NCI-H1105 (cell line): Measurements from ENCODE around the gene IFITM10.
A peak's percentile ranks its signal among the peaks of the same experiment; 100 is the strongest.

Source experiments
- DNase-seq: peaks from one replicate; lab custom pipeline; 2025; lab: John Stamatoyannopoulos, UW

Gene IFITM10

DNA sequence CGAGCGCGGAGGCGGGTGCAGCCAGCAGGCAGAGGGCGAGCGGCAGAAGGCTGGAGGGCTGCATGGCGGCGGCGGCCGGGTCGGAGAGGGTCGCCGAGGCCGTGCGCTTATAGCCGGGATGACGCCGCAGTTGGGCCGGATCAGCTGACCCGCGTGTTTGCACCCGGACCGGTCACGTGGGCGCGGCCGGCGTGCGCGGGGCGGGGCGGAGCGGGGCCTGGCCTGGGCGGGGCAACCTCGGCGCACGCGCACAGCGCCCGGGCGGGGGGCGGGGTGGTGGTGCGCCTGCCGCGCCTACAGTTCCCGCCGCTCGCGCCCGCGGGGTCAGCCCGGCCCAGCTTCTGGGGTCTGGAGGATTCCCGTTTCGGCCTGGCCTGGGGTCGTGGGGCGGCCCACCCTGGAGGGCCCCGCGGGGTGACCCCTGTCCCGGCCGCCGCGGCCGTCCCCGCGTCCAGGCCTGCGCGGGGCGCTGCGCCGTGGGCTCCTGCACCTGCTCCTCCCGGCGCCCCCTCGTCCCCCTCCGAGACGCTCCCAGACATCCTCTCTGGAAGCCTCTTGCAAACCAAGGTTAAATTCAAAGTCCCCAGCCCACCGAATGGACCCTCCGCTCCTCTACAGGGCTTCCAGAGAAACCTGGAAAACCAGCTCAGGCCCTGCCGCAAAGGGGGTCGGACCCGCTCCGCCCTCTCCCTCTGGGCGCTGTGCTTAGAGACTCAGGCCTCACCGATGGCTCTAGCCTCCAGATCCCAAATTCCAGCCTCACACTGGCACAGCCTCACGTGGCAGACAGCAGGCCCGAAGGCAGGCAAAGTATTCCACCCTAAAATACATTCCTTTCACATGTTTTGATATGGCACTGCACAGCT, 13.6 kb upstream of the IFITM10 start, which contains the start of gene CTSD:
Gene CTSD (minus strand): TSS at position 132 of the 866 bp plus-strand sequence. CDS start 68 bp downstream, at position 64.
- DNase-seq: peak; percentile 85

DNA sequence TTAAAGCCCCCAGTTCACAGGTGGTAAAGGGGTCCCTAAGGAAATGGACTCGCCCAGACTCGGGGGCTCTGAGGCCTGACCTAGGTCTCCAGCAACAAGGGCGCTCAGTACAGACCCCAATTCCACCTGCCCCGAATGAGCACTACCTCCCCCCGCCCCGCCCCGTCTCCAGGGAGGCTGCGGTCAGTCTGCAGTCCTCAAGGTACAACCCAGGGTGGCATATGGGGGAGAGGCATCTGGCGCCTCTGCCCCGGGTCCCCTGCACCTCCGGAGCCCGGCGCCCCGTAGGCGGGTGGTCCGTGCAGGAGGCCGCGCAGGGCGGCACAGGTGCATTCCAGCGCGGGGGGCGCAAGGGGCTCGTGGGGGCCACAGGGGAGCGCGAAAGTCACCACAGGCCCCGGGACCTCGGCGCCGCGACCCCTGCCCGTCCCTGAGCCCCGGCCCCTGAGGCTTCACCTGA, 13.0 kb upstream of the IFITM10 start:
- no peak for DNase-seq

DNA sequence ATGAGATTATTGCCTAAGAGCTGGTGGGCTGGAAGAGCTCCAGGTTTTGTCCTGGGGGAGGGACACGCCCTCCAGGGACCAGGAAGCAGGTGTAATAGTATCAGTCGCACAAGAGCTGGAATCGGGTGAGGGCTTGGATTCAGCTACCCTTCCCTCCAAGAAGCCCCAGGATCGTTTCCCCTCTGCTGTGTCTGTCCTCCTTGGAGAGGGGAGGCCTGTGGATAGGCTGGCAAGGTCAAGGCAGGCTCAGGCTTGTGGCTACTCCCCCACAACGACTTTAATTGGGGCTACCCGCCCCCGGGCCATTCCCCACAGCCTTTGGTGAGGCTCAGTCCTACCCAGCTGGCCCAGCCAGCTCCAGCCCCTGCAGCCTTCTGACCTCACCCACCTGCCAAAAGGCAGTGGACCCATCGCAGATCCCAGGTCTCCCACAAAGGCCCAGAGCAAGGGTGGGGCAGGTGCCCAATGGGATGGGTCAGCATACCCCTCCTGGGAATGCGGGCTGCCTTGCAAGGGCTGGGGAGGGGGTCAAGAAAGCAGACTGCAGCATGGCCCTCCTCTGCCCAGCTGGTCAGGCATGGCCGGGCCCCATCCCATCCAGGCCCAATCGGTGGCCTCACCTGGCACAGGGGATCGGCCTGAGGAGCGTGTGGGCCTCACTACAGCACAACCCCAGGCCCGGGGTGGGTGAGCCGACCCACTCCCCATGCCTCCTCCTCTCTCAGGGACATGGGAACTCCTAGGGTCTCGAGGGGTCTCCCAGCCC, 12.3 kb upstream of the IFITM10 start:
- peak; percentile 24 for DNase-seq

DNA sequence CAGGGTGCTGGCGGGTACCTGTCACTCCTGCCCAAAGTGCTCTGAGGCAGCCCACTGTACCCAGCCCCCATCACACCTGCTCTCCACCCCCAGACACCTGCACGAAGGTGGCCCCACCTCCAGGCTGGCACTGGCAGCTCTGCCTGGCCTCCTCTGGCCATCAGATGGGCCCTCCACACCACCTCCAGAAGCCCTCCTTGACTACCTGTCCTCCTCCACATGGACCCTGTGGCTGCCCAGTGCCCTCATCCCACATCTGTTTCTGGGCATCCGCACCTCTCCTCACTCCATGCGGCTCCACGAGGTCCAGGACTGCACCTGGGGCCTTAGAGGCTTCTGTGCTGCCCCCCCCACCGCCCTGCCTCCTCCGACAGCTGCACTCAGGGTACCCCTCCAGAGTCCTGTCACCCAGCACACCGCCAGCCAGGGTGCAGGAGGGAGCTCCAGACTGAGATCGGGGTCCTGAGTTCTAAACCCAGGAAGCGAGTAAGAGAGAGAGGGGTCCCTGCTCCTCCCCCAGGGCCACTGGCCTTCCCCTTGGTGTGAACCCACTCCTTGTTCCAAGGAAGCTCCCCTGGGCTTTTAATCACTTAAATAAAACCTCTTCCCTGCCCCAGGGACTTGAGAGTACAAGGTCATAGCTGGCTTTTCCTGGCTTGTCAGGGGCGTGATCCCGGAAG, 11.6 kb upstream of the IFITM10 start:
- no peak for DNase-seq

DNA sequence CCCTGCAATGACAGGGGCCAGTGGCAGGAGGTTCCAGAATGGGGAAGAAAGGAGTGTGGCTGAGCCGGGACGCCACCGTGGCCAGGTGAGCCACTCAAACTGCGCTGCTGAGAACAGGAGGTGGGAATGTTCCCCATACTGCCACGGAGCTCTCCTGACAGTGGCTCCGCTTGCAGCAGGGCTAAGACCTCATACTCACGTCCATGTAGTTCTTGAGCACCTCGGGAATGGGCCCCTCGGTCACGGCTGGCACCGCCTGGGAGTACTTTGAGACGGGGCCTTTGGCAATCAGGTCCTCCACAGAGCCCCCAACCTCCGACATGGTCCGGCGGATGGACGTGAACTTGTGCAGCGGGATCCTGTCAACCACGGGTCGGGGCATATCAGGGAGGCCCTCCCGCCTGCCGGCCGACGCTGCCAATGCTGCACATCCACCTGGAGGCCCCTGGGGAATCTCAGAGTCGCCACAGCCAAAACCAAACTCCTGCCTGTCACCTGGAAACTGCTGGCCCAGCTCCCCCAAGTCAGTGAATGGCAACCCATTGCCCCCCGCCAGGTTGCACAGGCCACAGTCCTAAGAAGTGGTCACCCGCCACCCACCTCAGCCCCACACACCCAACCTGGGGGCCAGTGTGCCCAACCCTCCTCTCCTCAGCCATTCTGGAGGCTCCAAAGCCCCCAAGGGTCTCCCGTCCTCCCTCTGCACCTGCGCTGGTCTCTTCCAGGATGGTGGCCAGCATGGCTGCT, 10.9 kb upstream of the IFITM10 start:
- no peak for DNase-seq

DNA sequence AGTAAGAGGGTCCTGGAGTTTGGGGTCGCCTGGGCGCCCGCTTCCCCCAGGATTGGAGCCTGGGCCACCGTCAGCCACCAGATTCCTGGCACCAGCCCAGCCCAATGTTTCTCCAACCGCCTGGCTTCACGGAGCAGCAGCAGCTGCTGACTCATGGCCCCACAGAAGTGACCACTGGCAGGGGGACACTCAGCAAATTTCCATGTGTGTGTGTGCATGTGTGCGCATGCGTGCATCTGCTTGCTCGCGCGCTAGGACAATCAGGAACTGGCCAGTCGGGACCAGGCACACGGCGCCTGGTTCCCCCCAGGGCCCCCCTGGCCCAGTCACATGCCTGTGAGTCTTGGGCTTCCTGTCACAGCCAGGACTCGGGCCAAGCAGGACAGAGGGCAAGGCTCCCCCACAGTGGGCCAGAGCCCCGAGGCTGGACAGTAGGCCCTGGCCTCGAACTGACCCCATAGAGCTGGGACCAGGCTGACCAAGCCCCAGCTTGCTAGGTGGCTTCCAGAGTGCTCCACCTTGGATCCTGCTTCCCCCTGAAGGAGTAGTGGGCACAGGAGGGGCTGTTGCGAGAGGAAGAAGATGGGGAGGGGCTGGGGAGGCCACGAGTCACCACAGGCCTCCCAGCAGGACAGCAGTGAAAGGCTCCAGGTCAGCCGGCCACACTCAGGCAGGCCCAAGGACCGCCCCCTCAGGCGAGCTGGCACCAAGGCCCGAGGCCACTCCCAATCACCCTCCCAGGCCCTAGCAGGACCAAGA, 10.1 kb upstream of the IFITM10 start:
- no peak for DNase-seq

DNA sequence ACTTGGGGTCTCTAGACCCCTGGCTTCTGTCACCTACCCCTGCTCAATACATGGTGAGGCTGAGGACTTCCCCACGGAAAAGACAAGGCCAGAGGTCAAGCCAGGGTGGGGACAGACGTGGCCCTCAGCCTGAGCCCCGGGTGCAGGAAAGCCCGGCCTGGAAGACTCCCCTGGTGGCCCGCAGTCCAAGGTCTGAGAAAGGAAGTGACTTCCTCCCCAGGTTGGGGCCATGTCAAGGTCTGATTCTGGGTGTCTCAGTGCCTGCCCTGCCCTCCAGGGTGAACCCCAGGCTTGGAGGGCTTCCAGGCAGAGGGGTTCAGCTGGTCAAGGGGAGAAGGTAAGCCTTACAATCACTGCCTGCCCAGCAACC, 9.4 kb upstream of the IFITM10 start:
- no peak for DNase-seq

DNA sequence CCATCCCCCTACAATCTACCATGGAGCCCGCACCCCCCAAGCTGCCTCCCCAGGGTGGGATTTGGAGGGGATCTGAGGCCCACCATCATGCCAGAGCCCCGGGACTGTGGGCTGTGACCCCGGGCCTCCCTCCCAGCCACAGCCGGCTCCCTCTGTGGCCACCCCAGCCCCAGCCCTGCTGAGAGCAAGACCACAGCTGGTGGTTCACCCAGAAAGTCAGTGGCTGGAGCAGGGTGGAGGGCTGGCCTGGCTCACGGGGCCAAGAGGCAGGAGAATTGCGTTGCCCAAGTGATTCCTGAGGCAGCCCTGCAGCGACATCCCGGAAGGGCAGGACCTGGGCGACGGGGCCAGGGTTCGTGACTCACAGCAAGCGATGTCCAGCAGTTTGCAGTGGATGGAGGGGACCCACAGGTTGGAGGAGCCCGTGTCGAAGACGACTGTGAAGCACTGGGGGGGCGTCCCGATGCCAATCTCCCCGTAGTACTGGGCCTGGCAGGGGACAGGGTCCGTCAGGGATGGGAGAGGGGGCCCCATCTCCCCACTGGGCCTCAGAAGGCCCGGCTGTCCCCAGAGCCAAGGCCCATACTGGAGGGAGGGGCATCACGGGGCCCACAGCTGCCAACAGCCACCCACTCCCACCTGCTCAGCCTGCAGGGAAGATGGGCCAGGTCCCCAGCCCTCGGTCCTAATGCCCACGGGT, 8.9 kb upstream of the IFITM10 start:
- no peak for DNase-seq

DNA sequence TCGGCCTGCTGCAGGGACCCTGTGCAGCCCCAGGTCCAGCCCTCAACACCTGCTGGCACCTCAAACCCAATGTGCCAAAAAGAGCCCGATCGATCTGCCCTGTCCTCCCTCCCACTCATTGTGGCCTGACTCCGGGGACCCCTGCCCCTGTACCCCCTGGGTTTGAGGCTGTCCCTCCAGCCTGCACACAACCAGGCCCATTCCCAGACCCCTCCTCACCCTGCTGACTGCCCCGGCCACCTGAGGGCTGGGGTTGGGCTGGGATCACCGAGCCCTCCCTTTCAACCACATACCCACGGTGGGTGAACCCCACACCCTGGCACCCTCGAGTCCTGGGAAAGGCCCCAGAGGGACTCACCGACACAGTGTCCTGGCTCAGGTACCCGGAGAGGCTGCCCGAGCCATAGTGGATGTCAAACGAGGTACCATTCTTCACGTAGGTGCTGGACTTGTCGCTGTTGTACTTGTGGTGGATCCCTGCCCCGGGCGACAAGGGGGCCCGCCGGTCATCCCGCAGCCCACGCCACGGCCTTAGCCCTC, 8.3 kb upstream of the IFITM10 start:
- DNase-seq: no peak

DNA sequence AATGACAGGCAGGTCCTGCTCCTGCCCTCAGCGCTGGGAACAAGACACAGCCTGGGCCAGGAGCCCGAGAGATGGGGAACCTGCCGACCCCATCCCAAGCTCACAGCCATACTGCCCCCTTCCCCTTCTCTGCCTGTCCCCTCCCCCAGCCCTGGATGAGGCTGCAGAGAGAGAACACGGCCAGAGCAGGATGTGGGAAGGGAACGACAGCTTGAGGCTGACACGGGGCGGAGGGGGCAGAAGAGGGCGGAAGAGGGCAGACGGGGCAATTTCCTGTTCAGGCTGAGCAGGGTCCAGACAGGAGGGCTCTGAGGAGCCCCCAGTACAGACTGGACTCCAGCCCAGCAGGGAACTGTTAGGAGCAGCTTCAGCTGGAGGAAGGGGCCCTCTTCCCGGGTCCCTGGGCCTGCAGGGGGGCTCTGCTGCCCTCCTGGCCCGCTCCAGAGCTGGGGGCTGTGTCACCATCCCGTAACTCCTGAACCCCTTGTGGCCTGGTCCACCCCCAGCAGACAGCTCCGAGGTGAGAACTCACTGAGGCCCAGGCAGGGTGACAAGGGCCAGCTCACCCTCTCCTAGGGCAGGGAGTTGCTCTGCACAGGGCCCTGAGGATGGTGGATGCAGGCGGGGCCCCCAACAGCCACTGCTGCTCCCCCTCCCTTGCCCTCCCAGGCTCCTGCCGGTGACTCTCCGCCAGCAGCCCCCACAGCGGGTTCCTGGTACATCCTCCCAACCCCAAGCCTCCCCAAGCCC, 7.6 kb upstream of the IFITM10 start:
- no peak for DNase-seq

DNA sequence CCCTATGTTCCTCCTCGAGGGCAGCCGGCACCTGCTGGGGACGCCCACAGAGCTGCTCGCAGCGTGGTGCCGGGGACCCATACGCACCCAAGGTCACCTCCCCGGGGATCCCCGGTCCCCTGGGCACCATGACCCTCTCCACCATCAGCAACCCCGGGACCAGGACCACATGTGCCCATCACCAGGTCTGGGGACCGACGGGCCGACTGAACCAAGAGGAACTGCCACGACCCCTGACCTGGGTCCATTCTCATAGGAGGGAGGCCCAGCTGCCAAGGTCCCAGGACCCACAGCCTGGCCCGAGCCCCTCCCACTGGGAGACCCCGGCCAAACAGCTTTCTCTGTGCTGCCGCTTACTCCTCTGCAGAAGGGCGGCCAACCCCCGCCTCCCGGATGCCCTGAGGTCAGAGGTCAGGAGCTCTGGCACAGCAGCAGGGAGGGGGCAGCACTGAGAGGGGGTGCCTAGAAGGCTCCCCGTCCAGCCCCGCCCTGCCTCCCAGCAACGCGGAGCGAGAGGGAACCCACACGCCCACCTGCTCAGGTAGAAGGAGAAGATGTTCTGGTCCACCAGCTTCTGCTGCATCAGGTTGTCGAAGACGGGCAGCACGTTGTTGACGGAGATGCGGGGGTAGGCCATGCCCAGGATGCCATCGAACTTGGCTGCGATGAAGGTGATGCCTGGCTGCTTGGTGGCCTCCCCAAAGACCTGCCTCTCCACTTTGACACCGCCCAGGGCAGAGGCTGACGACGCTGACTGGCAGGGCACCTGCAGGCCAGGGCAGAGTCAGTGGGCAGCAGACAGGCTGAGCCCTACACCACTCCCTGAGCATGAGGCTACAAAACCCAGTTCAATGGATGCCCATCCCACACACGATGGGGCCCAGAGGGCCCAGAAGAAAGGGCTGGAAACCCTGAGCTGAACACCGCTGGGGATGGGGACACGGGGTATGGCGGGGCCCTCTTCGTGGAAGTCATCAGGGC, 6.7 kb upstream of the IFITM10 start:
- no peak for DNase-seq

DNA sequence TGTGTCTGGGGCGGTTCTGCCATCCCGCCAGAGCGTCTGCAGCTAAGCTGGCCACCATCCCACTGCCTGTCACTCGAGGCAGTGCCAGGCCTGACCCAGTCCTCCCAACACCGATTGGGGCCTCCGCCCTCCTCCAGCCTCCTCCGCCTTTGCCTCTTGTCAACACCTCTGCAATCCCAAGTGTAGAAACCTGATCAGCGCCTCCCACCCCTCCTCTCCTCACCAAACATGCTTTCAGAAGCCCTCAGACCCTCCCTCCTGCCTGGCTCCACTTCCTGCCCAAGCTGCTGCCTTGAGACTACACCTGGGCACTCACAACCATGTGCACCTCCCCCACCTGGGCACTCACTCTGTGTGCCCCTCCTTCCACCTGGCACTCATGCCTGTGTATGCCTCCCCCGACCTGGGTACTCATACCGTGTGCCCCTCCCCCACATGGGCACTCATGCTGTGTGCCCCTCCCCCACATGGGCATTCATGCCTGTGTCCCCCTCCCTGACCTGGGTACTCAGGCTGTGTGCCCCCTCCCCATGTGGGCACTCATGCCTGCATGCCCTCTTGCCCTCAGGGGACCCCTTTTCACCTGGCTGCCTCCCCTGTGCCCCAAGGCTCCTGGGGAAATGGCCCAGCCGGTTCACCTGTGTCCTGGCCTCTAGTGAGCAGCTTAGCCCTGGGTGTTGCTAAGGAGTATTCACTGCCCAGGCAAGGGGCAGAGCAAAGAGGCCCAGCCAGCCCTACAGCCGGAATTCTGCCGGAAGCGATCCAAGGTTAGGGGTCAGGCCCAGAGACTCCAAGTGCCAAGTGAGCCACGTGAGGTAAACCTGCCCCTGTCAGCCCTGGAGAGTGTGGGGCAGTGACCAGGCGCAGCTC, 5.5 kb upstream of the IFITM10 start:
- DNase-seq: no peak

DNA sequence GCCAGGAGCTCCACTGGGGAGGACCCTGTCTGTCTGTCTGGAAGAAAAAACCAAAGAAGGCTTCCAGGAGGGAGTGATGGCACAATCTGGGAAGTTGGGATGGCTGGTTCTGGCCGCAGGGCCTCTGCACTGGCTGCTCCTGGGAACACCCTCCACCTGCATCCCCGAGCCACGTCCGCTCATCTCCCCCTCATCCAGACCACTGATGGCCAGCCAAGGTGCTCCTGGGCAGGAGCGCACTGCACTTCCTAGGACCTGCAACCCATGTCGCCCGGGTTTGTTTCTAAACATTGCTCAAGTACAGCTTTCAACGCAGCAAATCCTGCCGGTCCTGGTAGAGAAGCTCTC, 4.9 kb upstream of the IFITM10 start:
- DNase-seq: no peak

DNA sequence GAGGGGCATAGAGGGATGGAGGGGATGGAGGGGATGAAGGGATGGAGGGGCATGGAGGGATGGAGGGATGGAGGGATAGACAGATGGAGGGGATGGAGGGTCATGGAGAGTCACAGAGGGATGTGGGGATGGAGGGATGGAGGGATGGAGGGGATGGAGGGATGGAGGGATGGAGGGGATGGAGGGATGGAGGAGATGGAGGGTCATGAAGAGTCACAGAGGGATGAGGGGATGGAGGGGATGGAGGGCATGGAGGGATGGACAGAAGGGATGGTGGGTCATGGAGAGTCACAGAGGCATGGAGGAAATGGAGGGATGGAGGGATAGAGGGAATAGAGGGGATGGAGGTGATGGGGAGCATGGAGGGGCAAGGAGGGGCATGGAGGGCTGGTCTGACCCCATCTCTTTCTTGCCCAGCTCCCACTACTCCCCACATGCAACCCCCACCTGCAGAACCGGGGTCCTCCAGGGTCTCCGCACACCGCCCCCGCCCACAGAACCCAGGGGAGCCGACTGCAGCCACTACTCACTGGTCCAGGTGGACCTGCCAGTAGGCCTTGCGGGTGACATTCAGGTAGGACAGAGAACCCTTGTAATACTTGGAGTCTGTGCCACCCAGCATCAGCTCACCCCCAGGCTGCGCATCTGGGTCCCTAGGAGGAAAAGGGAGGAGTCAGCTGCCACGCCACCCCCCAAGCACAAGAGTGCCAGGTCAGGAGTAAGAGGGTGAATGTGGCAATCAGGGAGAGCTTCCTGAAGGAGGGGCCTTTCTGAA, 4.2 kb upstream of the IFITM10 start:
- DNase-seq: no peak

DNA sequence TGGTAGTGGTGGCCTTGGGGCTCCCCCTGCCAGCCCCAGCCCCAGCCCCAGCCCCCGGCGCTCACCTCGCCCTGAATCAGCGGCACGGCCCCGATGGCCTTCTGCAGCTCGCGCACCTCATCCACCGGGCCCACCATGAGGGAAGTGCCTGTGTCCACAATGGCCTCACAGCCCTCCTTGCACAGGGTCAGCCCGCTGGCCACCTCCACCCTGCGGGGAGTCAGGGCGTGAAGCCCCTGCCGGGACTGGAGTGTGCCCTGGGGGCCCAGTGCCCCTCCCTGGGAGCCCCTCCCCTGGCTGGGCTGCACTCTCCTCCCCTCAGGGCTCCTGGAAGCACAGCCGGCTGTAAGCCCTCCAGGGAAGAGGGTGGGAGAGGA, 3.5 kb upstream of the IFITM10 start:
- no peak for DNase-seq

DNA sequence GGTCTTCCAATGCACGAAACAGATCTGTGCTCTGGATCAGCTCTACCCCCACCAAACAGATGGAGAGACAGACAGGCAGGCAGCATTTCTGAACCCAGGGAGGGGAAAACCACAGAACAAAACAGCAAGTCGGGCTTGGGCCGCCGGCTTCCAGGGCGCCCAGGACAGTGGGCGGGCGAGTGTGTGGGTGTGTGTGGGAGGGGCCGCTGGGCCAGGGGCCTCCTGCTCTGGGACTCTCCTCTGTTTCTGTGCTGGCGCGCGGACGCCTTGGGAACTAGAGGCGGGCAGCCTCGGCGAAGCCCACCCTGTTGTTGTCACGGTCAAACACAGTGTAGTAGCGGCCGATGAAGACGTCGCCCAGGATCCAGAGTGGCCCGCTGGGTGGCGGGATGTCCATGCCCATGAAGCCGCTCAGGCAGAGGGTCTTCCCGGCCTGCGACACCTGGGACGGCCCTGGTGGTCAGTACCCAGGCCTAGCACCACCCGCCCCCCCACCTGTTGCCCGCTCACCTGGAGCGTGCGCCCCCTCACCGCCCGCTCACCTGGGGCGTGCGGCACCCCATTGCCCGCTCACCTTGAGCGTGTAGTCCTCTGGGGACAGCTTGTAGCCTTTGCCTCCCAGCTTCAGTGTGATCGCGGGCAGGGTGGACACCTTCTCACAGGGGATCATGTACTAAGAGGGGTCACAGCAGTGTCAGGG, 3.0 kb upstream of the IFITM10 start:
- no peak for DNase-seq
